Measurements from ENCODE around the gene DDX24.

DDX24 gene

DNA sequence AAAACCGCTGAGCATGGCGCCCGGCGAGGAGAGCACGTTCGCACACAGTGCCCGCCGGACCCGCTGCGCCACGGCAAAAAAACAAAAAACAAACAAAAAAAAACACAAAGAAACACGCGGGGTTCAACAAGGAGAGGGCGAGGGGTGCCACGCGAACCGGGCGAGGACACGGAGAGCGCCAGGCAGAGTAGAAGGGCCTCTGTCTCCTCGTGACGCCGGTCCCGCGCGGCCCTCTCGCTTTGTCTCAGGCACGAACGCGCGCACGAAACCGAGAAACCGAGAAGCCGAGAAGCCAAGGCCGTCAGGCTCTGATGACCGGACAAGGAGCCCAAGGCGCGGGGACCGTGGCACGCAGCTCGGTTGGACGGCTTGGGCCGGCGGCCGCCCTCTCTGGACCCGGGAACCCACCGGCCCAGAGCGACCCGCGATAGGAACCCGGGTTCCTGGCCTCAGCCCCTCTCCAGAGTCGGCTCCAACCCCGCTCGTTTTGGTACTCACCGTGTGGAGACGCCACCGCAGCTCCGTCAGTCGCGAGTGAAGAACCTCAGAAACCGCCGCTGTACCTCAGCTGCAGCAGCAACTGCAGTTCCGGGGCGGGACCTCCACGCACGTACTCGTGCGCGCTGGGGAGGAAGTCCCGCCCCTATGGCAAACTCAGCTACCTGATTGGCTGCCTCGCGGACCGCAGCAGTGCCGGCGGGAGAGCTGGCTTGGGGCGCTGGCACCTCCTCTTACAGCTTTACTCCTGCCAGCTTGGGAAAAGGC is at the start of gene DDX24, which contains the start of gene IFI27L1:
Gene DDX24 (minus strand): TSS at position 582 of the 765 bp plus-strand sequence. CDS start 1,460 bp downstream, outside the sequence.
Gene IFI27L1 (plus strand): TSS at position 690 of the 765 bp plus-strand sequence. CDS start 15,628 bp downstream, outside the sequence.
- peaks cover 19% of the 10 kb centered on the region for H3K36me3 Mint-ChIP-seq
- peak within 1 kb of the TSS; percentile 98 for H3K27ac Mint-ChIP-seq
- no peaks in the 10 kb centered on the region for H3K9me3 Mint-ChIP-seq
- peak within 1 kb of the TSS; percentile 99 for H3K4me3 Mint-ChIP-seq
- DNase-seq (ENCODE audit: low spot score in 2 of 2) = peak; percentile 94 to 95
- H3K4me1 Mint-ChIP-seq = peaks cover 20% of the 10 kb centered on the region
- H3K27me3 Mint-ChIP-seq = no peaks in the 10 kb centered on the region
- peak; percentile 94 for ATAC-seq (ENCODE audit: low read depth)

- peak; percentile 30 for ATAC-seq (ENCODE audit: low read depth)
- peaks cover 5% of the 10 kb centered on the region for H3K36me3 Mint-ChIP-seq
- H3K27me3 Mint-ChIP-seq = peaks cover 1% of the 10 kb centered on the region
- no peak for DNase-seq (ENCODE audit: low spot score in 2 of 2)
- peak overlapping the region; percentile 94 for H3K4me3 Mint-ChIP-seq
- H3K9me3 Mint-ChIP-seq = no peaks in the 10 kb centered on the region
- H3K4me1 Mint-ChIP-seq = peaks cover 16% of the 10 kb centered on the region
- peak overlapping the region; percentile 93 for H3K27ac Mint-ChIP-seq
These were observed 48.9 kb upstream of the DDX24 start for GRCh38 chr14:94129758-94130414.

DNA sequence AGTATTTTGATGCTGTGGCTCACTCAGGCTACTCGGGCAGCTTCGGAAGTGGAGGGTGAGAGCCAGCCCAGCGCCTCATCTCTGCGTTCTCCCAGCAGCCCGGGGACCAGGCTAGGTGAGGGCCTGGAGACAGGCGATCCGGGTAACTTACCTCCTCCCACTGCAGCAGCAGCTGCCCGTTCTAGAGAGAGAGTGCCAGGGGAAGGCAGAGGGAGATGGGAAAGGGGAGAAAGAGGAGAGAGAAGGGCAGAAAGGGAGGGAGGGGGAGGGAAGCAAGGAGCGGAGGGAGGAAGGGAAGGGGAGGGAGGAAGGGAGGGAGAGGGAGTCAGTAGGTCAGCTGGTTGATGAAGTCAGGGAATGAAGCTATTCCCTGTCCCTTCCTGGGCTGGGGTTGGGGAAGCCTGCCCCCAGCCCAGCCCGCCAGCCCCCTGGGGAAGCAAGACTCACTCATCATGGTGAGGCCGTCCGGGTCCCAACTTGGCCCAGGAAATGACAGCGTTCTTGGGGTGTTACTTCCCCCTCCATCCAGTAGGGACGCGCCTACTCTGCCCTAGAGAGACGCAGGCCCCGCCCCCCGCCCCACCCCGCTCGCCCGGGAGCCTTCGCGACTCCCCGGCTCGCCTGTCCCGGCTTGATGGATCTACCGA is 48.2 kb upstream of the DDX24 start, which contains the start of gene IFI27L2:
Gene IFI27L2 (minus strand): TSS at position 494 of the 647 bp plus-strand sequence. CDS start 40 bp downstream, at position 454.
- DNase-seq (ENCODE audit: low spot score in 2 of 2) (peak; percentile 26 to 48), ATAC-seq (ENCODE audit: low read depth) (peak; percentile 95)
- Mint-ChIP-seq H3K9me3 (no peaks in the 10 kb centered on the region), H3K4me1 (peaks cover 16% of the 10 kb centered on the region), H3K27me3 (peaks cover 1% of the 10 kb centered on the region), H3K4me3 (peak within 1 kb of the TSS; percentile 94), H3K27ac (peak within 1 kb of the TSS; percentile 93), H3K36me3 (peaks cover 5% of the 10 kb centered on the region)

- Mint-ChIP-seq H3K27me3 (peaks cover 1% of the 10 kb centered on the region), H3K4me1 (peaks cover 16% of the 10 kb centered on the region), H3K36me3 (peaks cover 5% of the 10 kb centered on the region), H3K4me3 (peak overlapping the region; percentile 94), H3K27ac (peak overlapping the region; percentile 93), H3K9me3 (no peaks in the 10 kb centered on the region)
- DNase-seq (ENCODE audit: low spot score in 2 of 2) (no peak), ATAC-seq (ENCODE audit: low read depth) (no peak)
These were observed 47.3 kb upstream of the DDX24 start for GRCh38 chr14:94128216-94128839.

- Mint-ChIP-seq H3K27ac (no peak overlapping the region), H3K4me3 (no peak overlapping the region), H3K4me1 (peaks cover 16% of the 10 kb centered on the region), H3K27me3 (peaks cover 4% of the 10 kb centered on the region), H3K36me3 (peaks cover 7% of the 10 kb centered on the region), H3K9me3 (peaks cover 6% of the 10 kb centered on the region)
- ATAC-seq (ENCODE audit: low read depth) (no peak), DNase-seq (ENCODE audit: low spot score in 2 of 2) (no peak)
These were observed 46.3 kb upstream of the DDX24 start for GRCh38 chr14:94127330-94127729.

DNA sequence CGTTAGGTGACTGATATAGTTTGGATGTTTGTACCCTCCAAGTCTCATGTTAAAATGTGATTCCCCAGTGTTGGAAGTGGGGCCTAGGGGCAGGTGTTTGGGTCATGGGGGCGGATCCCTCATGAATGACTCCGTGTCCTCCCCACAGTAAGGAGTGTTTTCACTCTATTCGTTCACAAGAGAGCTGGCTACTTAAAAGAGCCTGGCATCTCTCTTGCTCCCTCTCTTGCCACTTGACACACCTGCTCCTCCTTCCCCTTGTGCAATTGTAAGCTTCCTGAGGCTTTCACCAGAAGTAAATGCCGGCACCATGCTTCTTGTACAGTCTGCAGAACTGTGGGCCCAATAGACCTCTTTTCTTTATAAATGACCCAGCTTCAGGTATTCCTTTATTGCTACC is 45.8 kb upstream of the DDX24 start:
- peaks cover 16% of the 10 kb centered on the region for H3K4me1 Mint-ChIP-seq
- no peak overlapping the region for H3K4me3 Mint-ChIP-seq
- ATAC-seq (ENCODE audit: low read depth) = no peak
- DNase-seq (ENCODE audit: low spot score in 2 of 2) = no peak
- no peak overlapping the region for H3K27ac Mint-ChIP-seq
- peaks cover 7% of the 10 kb centered on the region for H3K9me3 Mint-ChIP-seq
- peaks cover 7% of the 10 kb centered on the region for H3K36me3 Mint-ChIP-seq
- H3K27me3 Mint-ChIP-seq = peaks cover 3% of the 10 kb centered on the region

GRCh38 chr14:94126419-94126677 is 45.3 kb upstream of the DDX24 start:
- no peak overlapping the region for H3K27ac Mint-ChIP-seq
- H3K4me3 Mint-ChIP-seq = no peak overlapping the region
- H3K27me3 Mint-ChIP-seq = peaks cover 3% of the 10 kb centered on the region
- no peak for ATAC-seq (ENCODE audit: low read depth)
- no peak for DNase-seq (ENCODE audit: low spot score in 2 of 2)
- peaks cover 16% of the 10 kb centered on the region for H3K4me1 Mint-ChIP-seq
- H3K36me3 Mint-ChIP-seq = peaks cover 7% of the 10 kb centered on the region
- H3K9me3 Mint-ChIP-seq = peaks cover 7% of the 10 kb centered on the region

DNA sequence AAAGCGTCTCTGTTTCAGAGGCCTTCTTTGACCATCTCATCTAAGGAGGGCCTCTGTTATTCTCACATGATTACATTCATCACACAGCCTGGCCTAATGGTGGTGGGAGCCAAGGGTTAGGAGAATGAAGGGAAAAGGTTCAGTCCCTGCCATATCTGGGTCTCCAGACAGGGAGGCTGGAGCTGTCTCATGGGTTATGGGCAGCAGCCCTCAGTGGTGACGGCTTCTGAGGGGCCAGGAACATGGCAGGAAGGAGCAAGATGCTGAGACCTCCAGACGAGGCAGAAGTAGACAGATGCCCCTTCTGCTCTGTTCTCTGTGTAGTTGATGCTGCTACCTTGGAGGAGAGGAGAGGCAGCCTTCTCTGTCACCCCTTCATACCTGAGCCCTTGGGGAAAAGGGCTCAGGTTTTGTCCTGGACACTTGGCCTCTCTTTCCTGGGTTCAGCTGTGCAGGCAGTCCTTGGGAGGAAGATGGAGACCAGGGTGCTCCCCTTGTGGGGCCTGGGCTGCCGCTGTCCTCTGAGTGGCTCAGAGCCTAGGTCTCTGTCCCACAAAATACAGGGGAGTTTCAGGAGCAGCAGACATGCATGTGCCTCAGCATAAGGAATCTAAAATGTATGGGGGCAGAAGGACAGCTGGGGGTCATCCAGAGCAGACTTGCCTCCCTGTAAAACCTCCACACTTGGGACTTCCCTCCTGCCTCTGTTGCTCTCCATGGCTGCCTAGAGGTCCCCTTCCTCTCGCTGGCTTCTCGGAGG is 44.8 kb upstream of the DDX24 start:
- ATAC-seq (ENCODE audit: low read depth) (no peak), DNase-seq (ENCODE audit: low spot score in 2 of 2) (no peak)
- Mint-ChIP-seq H3K36me3 (peaks cover 8% of the 10 kb centered on the region), H3K27ac (no peak overlapping the region), H3K9me3 (peaks cover 8% of the 10 kb centered on the region), H3K4me1 (peaks cover 16% of the 10 kb centered on the region), H3K4me3 (no peak overlapping the region), H3K27me3 (peaks cover 4% of the 10 kb centered on the region)

DNA sequence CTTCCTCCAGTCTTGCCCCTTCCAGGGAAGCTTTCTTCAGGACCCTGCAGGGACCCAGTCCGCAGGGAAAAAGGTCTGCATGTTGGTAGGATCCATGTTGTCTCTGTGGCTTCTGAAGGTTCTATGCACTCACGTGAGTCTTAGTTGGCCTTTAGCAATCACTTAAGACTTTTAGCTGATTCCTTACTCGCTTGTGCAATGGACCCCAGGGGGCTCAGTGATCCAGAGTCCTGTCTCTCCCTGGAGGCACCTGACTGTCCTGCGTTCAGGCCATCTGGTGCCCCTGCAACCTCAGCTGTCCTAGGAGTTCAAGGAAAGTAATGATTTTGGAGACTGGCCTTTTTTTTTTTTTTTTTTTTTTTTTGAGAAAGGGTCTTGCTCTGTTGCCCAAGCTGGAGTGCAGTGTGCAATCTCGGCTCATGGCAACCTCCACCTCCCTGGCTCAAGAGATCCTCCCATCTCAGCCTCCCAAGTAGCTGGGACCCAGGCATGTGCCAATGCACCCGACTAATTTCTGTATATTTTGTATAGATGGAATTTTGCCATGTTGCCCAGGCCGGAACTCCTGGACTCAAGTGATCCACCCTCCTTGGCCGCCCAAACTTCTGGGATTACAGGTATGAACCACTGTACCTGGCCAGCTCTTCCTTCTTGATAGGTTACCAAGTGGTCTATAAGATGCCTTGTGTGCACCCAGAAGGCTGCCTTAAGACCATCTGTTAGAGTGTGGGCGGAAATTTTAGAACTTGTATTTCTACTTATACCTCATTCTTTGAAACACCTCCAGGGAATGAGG is 43.8 kb upstream of the DDX24 start:
- peaks cover 10% of the 10 kb centered on the region for H3K4me1 Mint-ChIP-seq
- H3K9me3 Mint-ChIP-seq = peaks cover 11% of the 10 kb centered on the region
- no peak overlapping the region for H3K27ac Mint-ChIP-seq
- DNase-seq (ENCODE audit: low spot score in 2 of 2) (no peak), ATAC-seq (ENCODE audit: low read depth) (no peak)
- H3K27me3 Mint-ChIP-seq = peaks cover 5% of the 10 kb centered on the region
- no peak overlapping the region for H3K4me3 Mint-ChIP-seq
- H3K36me3 Mint-ChIP-seq = peaks cover 12% of the 10 kb centered on the region

- Mint-ChIP-seq H3K4me3 (no peak overlapping the region), H3K27ac (no peak overlapping the region), H3K9me3 (peaks cover 16% of the 10 kb centered on the region), H3K27me3 (peaks cover 5% of the 10 kb centered on the region), H3K36me3 (peaks cover 12% of the 10 kb centered on the region), H3K4me1 (peaks cover 5% of the 10 kb centered on the region)
- DNase-seq (ENCODE audit: low spot score in 2 of 2) = no peak
- ATAC-seq (ENCODE audit: low read depth) = no peak
These were observed 42.9 kb upstream of the DDX24 start for GRCh38 chr14:94123868-94124267.

GRCh38 chr14:94123296-94123695 is 42.3 kb upstream of the DDX24 start:
- Mint-ChIP-seq H3K27ac (no peak overlapping the region), H3K9me3 (peaks cover 16% of the 10 kb centered on the region), H3K27me3 (peaks cover 5% of the 10 kb centered on the region), H3K4me1 (no peaks in the 10 kb centered on the region), H3K4me3 (no peak overlapping the region), H3K36me3 (peaks cover 12% of the 10 kb centered on the region)
- DNase-seq (ENCODE audit: low spot score in 2 of 2) = no peak
- no peak for ATAC-seq (ENCODE audit: low read depth)

DNA sequence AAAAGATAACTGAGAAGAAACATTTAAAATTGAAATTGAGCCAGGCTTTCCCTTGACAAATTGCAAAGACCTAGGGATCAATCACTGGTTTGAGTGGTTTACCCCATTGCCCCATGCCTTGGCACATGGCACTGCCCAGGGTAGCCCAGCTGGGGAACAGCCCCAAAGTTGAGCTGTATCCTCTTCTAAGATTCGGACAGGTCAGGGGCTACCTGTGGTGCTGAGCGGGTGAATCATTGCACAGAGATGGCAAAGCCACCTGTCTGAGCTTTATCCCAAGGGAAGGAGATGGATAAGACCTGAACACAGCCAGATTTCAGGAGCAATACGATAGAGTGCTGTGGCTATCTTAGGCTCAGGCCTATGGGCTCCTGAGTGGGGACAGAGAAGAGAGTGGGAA is 41.4 kb upstream of the DDX24 start:
- H3K9me3 Mint-ChIP-seq = peaks cover 16% of the 10 kb centered on the region
- ATAC-seq (ENCODE audit: low read depth) (no peak), DNase-seq (ENCODE audit: low spot score in 2 of 2) (no peak)
- no peak overlapping the region for H3K4me3 Mint-ChIP-seq
- no peaks in the 10 kb centered on the region for H3K4me1 Mint-ChIP-seq
- H3K27ac Mint-ChIP-seq = no peak overlapping the region
- peaks cover 8% of the 10 kb centered on the region for H3K27me3 Mint-ChIP-seq
- H3K36me3 Mint-ChIP-seq = peaks cover 12% of the 10 kb centered on the region

DNA sequence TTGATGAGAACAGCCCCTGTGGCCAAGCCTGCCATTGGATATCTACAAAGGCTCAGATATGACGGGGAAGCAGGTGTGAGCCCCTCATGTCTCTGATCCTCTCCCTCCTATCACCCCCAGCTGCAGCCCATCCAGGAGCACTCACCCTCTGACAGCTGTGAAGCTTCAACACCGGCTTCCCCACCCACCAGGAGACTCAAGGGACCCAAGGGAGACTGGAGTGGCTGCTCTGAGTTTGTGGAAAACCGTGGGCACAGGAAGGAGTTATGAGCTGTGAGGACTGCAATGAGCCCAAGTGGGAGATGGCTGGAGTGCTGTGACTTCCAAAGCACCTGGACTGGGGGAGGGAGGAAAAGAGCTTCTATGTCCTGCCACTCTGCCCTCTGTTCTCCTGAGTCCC is 40.5 kb upstream of the DDX24 start:
- no peak overlapping the region for H3K27ac Mint-ChIP-seq
- H3K4me1 Mint-ChIP-seq = no peaks in the 10 kb centered on the region
- peaks cover 9% of the 10 kb centered on the region for H3K27me3 Mint-ChIP-seq
- H3K9me3 Mint-ChIP-seq = peaks cover 16% of the 10 kb centered on the region
- ATAC-seq (ENCODE audit: low read depth) (no peak), DNase-seq (ENCODE audit: low spot score in 2 of 2) (no peak)
- H3K36me3 Mint-ChIP-seq = peaks cover 8% of the 10 kb centered on the region
- no peak overlapping the region for H3K4me3 Mint-ChIP-seq
